GM21717 (cell line): ENCODE results near the gene TMEM175.

ENCODE experiments used
- ATAC-seq: cut with Tn5 transposase; IDR thresholded peaks from one replicate; pipeline ENCODE4 v1.9.1; 2021; ENCODE audit warnings: mild to moderate bottlenecking, moderate library complexity; ENCODE audit not compliant: unreplicated experiment

TMEM175 gene

GRCh38 chr4:931960-932712 is at the start of gene TMEM175, which contains the start of gene GAK:
TMEM175 (plus strand) TSS chr4:932460; CDS start chr4:947740, 15,280 bp downstream.
GAK (minus strand) TSS chr4:932316; CDS start chr4:932187, 129 bp downstream.
- ATAC-seq: peak; percentile 73

GRCh38 chr4:882646-883045 is 49.6 kb upstream of the TMEM175 start:
- ATAC-seq: no peak

- ATAC-seq: no peak
Observed at GRCh38 chr4:883377-884095, 48.7 kb upstream of the TMEM175 start.

GRCh38 chr4:884259-884658 is 48.0 kb upstream of the TMEM175 start:
- no peak for ATAC-seq

- ATAC-seq: no peak
Observed at GRCh38 chr4:884896-885295, 47.4 kb upstream of the TMEM175 start.

GRCh38 chr4:885353-885752 is 46.9 kb upstream of the TMEM175 start:
- ATAC-seq: no peak

- ATAC-seq: no peak
Observed at GRCh38 chr4:886244-886643, 46.0 kb upstream of the TMEM175 start.

- no peak for ATAC-seq
Observed at GRCh38 chr4:887034-887763, 45.1 kb upstream of the TMEM175 start.

GRCh38 chr4:888029-888428 is 44.2 kb upstream of the TMEM175 start:
- no peak for ATAC-seq

GRCh38 chr4:889516-889915 is 42.7 kb upstream of the TMEM175 start:
- ATAC-seq: no peak

- ATAC-seq: no peak
Observed at GRCh38 chr4:890036-890695, 42.1 kb upstream of the TMEM175 start.

- ATAC-seq: no peak
Observed at GRCh38 chr4:891747-892146, 40.5 kb upstream of the TMEM175 start.

- ATAC-seq: no peak
Observed at GRCh38 chr4:892780-893179, 39.5 kb upstream of the TMEM175 start.

GRCh38 chr4:893276-893994 is 38.8 kb upstream of the TMEM175 start:
- ATAC-seq: no peak

GRCh38 chr4:893995-894705 is 38.1 kb upstream of the TMEM175 start:
- ATAC-seq: no peak

GRCh38 chr4:895596-895995 is 36.7 kb upstream of the TMEM175 start:
- ATAC-seq: no peak

GRCh38 chr4:896216-896615 is 36.0 kb upstream of the TMEM175 start:
- no peak for ATAC-seq

- ATAC-seq: no peak
Observed at GRCh38 chr4:896630-897029, 35.6 kb upstream of the TMEM175 start.

- no peak for ATAC-seq
Observed at GRCh38 chr4:898123-898522, 34.1 kb upstream of the TMEM175 start.
